ENCODE measurements around the gene AGAP1. TPM values are rescaled to one million over a fixed set of nuclear protein-coding genes. Genes with fewer than 3 reads are reported as not detected.

The AGAP1 gene
- total RNA-seq, 3 donors from 2014 or later (not counting 1 experiment from before 2014, with no cell fraction given): 42.0 to 56.4 (median 45.7) TPM

DNA sequence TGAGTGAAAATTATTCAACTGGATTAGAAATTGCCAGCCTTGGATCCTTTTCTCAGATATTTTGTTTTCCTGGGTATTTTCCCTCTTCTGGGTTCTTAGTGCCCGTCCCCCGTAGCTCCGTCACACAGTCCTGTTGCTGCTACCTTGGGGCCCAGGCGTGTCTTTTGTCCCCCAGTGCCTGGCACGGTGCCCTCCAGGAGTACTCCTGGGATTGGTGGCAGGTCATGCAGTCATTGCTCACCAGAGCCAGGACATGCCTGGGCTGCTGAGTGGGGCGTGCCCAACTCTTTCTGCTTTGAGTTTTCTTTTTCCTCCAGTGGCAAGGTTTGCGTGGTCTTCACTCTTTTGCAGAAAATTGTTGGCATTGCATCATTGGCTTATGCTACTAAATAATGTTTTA lies 275.2 kb downstream of the AGAP1 start:
- no peak overlapping the region for H3K27ac Mint-ChIP-seq
- no peaks in the 10 kb centered on the region for H3K36me3 Mint-ChIP-seq
- no peaks in the 10 kb centered on the region for H3K9me3 Mint-ChIP-seq
- no peaks in the 10 kb centered on the region for H3K4me1 ChIP-seq (ENCODE audit: control insufficient read depth, insufficient read depth, low read length)
- no peak for TF ChIP-seq CTCF (IDR thresholded peaks at IDR 0.05)
- no peak for DNase-seq
- no peak overlapping the region for H3K4me3 ChIP-seq (ENCODE audit: low read length)
- no peaks in the 10 kb centered on the region for H3K27me3 ChIP-seq (ENCODE audit: control insufficient read depth, insufficient read depth, low read length)
- H3K4me3 Mint-ChIP-seq: no peak overlapping the region
- no peaks in the 10 kb centered on the region for H3K36me3 ChIP-seq (ENCODE audit: control insufficient read depth, insufficient read depth, low read length)
- H3K4me1 Mint-ChIP-seq: peaks cover 4 to 10% of the 10 kb centered on the region in 2 donors
- H3K9me3 ChIP-seq (ENCODE audit: control insufficient read depth, insufficient read depth, low read length): no peaks in the 10 kb centered on the region
- no peak for ATAC-seq
- H3K27ac ChIP-seq (ENCODE audit: low read length): no peak overlapping the region
- intact Hi-C loops (cut with micrococcal nuclease): loop anchor here (5.0 kb wide), 1 partner anchor 1303 kb away; no protein-coding TSS in a partner anchor
- H3K27me3 Mint-ChIP-seq (ENCODE audit: low read depth in 2 of 2): no peaks in the 10 kb centered on the region
- 94% methylated on average over 7 of the region's 7 CpGs for WGBS (ENCODE audit: insufficient coverage)

- intact Hi-C loops (cut with micrococcal nuclease): no loop called here
- Mint-ChIP-seq H3K9me3 (no peaks in the 10 kb centered on the region), H3K36me3 (no peaks in the 10 kb centered on the region), H3K27me3 (ENCODE audit: low read depth in 2 of 2) (no peaks in the 10 kb centered on the region), H3K4me3 (no peak overlapping the region), H3K4me1 (peaks cover 4 to 8% of the 10 kb centered on the region in 2 donors), H3K27ac (no peak overlapping the region)
- no peak overlapping the region for H3K27ac ChIP-seq (ENCODE audit: low read length)
- no peak for TF ChIP-seq CTCF (IDR thresholded peaks at IDR 0.05)
- no peaks in the 10 kb centered on the region for H3K36me3 ChIP-seq (ENCODE audit: control insufficient read depth, insufficient read depth, low read length)
- ATAC-seq: no peak
- H3K4me3 ChIP-seq (ENCODE audit: low read length): no peak overlapping the region
- H3K4me1 ChIP-seq (ENCODE audit: control insufficient read depth, insufficient read depth, low read length): no peaks in the 10 kb centered on the region
- no peaks in the 10 kb centered on the region for H3K27me3 ChIP-seq (ENCODE audit: control insufficient read depth, insufficient read depth, low read length)
- DNase-seq: no peak
- WGBS (ENCODE audit: insufficient coverage): 87% methylated on average over 23 of the region's 23 CpGs
- H3K9me3 ChIP-seq (ENCODE audit: control insufficient read depth, insufficient read depth, low read length): no peaks in the 10 kb centered on the region
These were observed 277.3 kb downstream of the AGAP1 start for GRCh38 chr2:235770909-235771820.

- H3K9me3 ChIP-seq (ENCODE audit: control insufficient read depth, insufficient read depth, low read length): no peaks in the 10 kb centered on the region
- no peak overlapping the region for H3K27ac Mint-ChIP-seq
- no peaks in the 10 kb centered on the region for H3K36me3 ChIP-seq (ENCODE audit: control insufficient read depth, insufficient read depth, low read length)
- no peak for TF ChIP-seq CTCF (IDR thresholded peaks at IDR 0.05)
- H3K4me3 Mint-ChIP-seq: no peak overlapping the region
- H3K27ac ChIP-seq (ENCODE audit: low read length): no peak overlapping the region
- WGBS (ENCODE audit: insufficient coverage): 81% methylated on average over 5 of the region's 9 CpGs
- no peak for DNase-seq
- H3K4me1 ChIP-seq (ENCODE audit: control insufficient read depth, insufficient read depth, low read length): no peaks in the 10 kb centered on the region
- no peaks in the 10 kb centered on the region for H3K27me3 Mint-ChIP-seq (ENCODE audit: low read depth in 2 of 2)
- no peaks in the 10 kb centered on the region for H3K36me3 Mint-ChIP-seq
- H3K27me3 ChIP-seq (ENCODE audit: control insufficient read depth, insufficient read depth, low read length): no peaks in the 10 kb centered on the region
- no peak overlapping the region for H3K4me3 ChIP-seq (ENCODE audit: low read length)
- intact Hi-C loops (cut with micrococcal nuclease): no loop called here
- H3K9me3 Mint-ChIP-seq: no peaks in the 10 kb centered on the region
- ATAC-seq: no peak
- peaks cover 0 to 4% of the 10 kb centered on the region in 2 donors for H3K4me1 Mint-ChIP-seq
These were observed 279.5 kb downstream of the AGAP1 start for GRCh38 chr2:235773188-235773928.

Measured in natural killer cell (primary cell).